Measurements from ENCODE around the gene RPL7L1. TPM values are rescaled to one million over a fixed set of nuclear protein-coding genes. Genes with fewer than 3 reads are reported as not detected.
A peak's percentile ranks its signal among the peaks of the same experiment; 100 is the strongest.
"Not testable (repeated sequence)": the region's sequence is repeated elsewhere in the genome, so short reads cannot be mapped to it uniquely, and the experiment has no call there.

Gene RPL7L1
- total RNA-seq, 2 donors from 2014 or later, result 55.5 to 75.8 TPM

- Histone ChIP-seq H3K9me3 (no peaks in the 10 kb centered on the region), H3K36me3 (peaks cover 33% of the 10 kb centered on the region)
- ATAC-seq (ENCODE audit: insufficient number of reproducible peaks, low FRiP score, low read depth), result peak; percentile 78
Measured at GRCh38 chr6:42864602-42865001, 14.8 kb upstream of the RPL7L1 start.

GRCh38 chr6:42870145-42870936 is 9.1 kb upstream of the RPL7L1 start:
- no peak for TF ChIP-seq CTCF (IDR thresholded peaks at IDR 0.05)
- H3K27ac ChIP-seq, result no peak overlapping the region
- H3K4me3 ChIP-seq, result no peak overlapping the region
- no peaks in the 10 kb centered on the region for H3K27me3 ChIP-seq (replicated peaks; ENCODE audit: insufficient read depth)
- DNase-seq (ENCODE audit: low spot score) (no peak), ATAC-seq (ENCODE audit: insufficient number of reproducible peaks, low FRiP score, low read depth) (no peak)
- no peaks in the 10 kb centered on the region for H3K9me3 ChIP-seq
- peaks cover 11% of the 10 kb centered on the region for H3K36me3 ChIP-seq
- H3K4me1 ChIP-seq (ENCODE audit: control insufficient read depth in 1 of 2, low read depth in 2 of 2), result no peaks in the 10 kb centered on the region

More at GRCh38 chr6:42864602-42865001, 14.8 kb upstream of the RPL7L1 start:
- peak; percentile 54 for DNase-seq (ENCODE audit: low spot score)
- Histone ChIP-seq H3K4me3 (no peak overlapping the region), H3K27ac (peak overlapping the region; percentile 76 to 81), H3K27me3 (replicated peaks; ENCODE audit: insufficient read depth) (no peaks in the 10 kb centered on the region), H3K4me1 (ENCODE audit: control insufficient read depth in 1 of 2, low read depth in 2 of 2) (peaks cover 7 to 11% of the 10 kb centered on the region in 2 donors)
- TF ChIP-seq CTCF (IDR thresholded peaks at IDR 0.05), result peak; percentile 27

- H3K27me3 ChIP-seq (replicated peaks; ENCODE audit: insufficient read depth), result no peaks in the 10 kb centered on the region
- no peak overlapping the region for H3K27ac ChIP-seq
- no peak for TF ChIP-seq CTCF (IDR thresholded peaks at IDR 0.05)
- peaks cover 6% of the 10 kb centered on the region for H3K36me3 ChIP-seq
- H3K9me3 ChIP-seq, result no peaks in the 10 kb centered on the region
- no peak overlapping the region for H3K4me3 ChIP-seq
- ATAC-seq (ENCODE audit: insufficient number of reproducible peaks, low FRiP score, low read depth) (no peak), DNase-seq (ENCODE audit: low spot score) (no peak)
- no peaks in the 10 kb centered on the region for H3K4me1 ChIP-seq (ENCODE audit: control insufficient read depth in 1 of 2, low read depth in 2 of 2)
Measured at GRCh38 chr6:42871711-42872110, 7.7 kb upstream of the RPL7L1 start.

- TF ChIP-seq CTCF (IDR thresholded peaks at IDR 0.05), result no peak
- H3K4me3 ChIP-seq, result no peak overlapping the region
- H3K27me3 ChIP-seq (replicated peaks; ENCODE audit: insufficient read depth), result no peaks in the 10 kb centered on the region
- H3K9me3 ChIP-seq, result no peaks in the 10 kb centered on the region
- no peak overlapping the region for H3K27ac ChIP-seq
- ATAC-seq (ENCODE audit: insufficient number of reproducible peaks, low FRiP score, low read depth) (no peak), DNase-seq (ENCODE audit: low spot score) (no peak)
- no peaks in the 10 kb centered on the region for H3K36me3 ChIP-seq
- H3K4me1 ChIP-seq (ENCODE audit: control insufficient read depth in 1 of 2, low read depth in 2 of 2), result no peaks in the 10 kb centered on the region
Measured at GRCh38 chr6:42873313-42873712, 6.1 kb upstream of the RPL7L1 start.

- H3K4me1 ChIP-seq (ENCODE audit: control insufficient read depth in 1 of 2, low read depth in 2 of 2), result peaks cover 13 to 19% of the 10 kb centered on the region in 2 donors
- no peak overlapping the region for H3K4me3 ChIP-seq
- DNase-seq (ENCODE audit: low spot score) (no peak), ATAC-seq (ENCODE audit: insufficient number of reproducible peaks, low FRiP score, low read depth) (no peak)
- H3K27me3 ChIP-seq (replicated peaks; ENCODE audit: insufficient read depth), result no peaks in the 10 kb centered on the region
- H3K36me3 ChIP-seq, result no peaks in the 10 kb centered on the region
- no peaks in the 10 kb centered on the region for H3K9me3 ChIP-seq
- peak overlapping the region; percentile 24 to 62 for H3K27ac ChIP-seq
- no peak for TF ChIP-seq CTCF (IDR thresholded peaks at IDR 0.05)
Measured at GRCh38 chr6:42877695-42878094, 1.7 kb upstream of the RPL7L1 start.

GRCh38 chr6:42880240-42880817 is 913 bp downstream of the RPL7L1 start:
- Histone ChIP-seq H3K4me1 (ENCODE audit: control insufficient read depth in 1 of 2, low read depth in 2 of 2) (peaks cover 13 to 19% of the 10 kb centered on the region in 2 donors), H3K27ac (peak overlapping the region; percentile 85 to 96), H3K4me3 (peak overlapping the region; percentile 83), H3K36me3 (peaks cover 20% of the 10 kb centered on the region)
- H3K27me3 ChIP-seq (replicated peaks; ENCODE audit: insufficient read depth); DNase-seq (ENCODE audit: low spot score); ATAC-seq (ENCODE audit: insufficient number of reproducible peaks, low FRiP score, low read depth); H3K9me3 ChIP-seq: not testable (repeated sequence)

GRCh38 chr6:42880871-42881270 is 1.5 kb downstream of the RPL7L1 start:
- peak overlapping the region; percentile 83 for H3K4me3 ChIP-seq
- not testable (repeated sequence) for DNase-seq (ENCODE audit: low spot score); H3K9me3 ChIP-seq; ATAC-seq (ENCODE audit: insufficient number of reproducible peaks, low FRiP score, low read depth); H3K27me3 ChIP-seq (replicated peaks; ENCODE audit: insufficient read depth)
- H3K36me3 ChIP-seq, result peaks cover 26% of the 10 kb centered on the region
- H3K27ac ChIP-seq, result peak overlapping the region; percentile 85 to 96
- H3K4me1 ChIP-seq (ENCODE audit: control insufficient read depth in 1 of 2, low read depth in 2 of 2), result peaks cover 13 to 19% of the 10 kb centered on the region in 2 donors

All from thoracic aorta (tissue), 2 donors.